Stimulated activated memory B cell treated with anti-CD40 and anti-IgM and Interleukin-4, amounts not matched to agents 10 μg/mL and 1 μg/mL and 100 μg/mL, for 72 hours (primary cell): ENCODE measurements around the gene LYL1.
A peak's percentile ranks its signal among the peaks of the same experiment; 100 is the strongest.

Experiments
- ATAC-seq: fragments of 150-1000 bp; cut with Tn5 transposase; 2 replicates; pipeline ENCODE4 v1.10.0; 2021
- H3K27ac Mint-ChIP-seq: one replicate; pipeline ENCODE4 v1.8.0; 2022; ENCODE audit warnings: mild to moderate bottlenecking, mixed read lengths
- H3K27me3 Mint-ChIP-seq: one replicate; pipeline ENCODE4 v1.8.0; 2022; ENCODE audit warnings: mixed read lengths
- H3K36me3 Mint-ChIP-seq: one replicate; pipeline ENCODE4 v1.8.0; 2022; ENCODE audit warnings: mixed read lengths
- H3K4me1 Mint-ChIP-seq: one replicate; pipeline ENCODE4 v1.8.0; 2022; ENCODE audit warnings: mixed read lengths
- H3K4me3 Mint-ChIP-seq: one replicate; pipeline ENCODE4 v1.8.0; 2022; ENCODE audit warnings: mild to moderate bottlenecking, moderate library complexity, mixed read lengths
- H3K9me3 Mint-ChIP-seq: one replicate; pipeline ENCODE4 v1.8.0; 2022; ENCODE audit warnings: mixed read lengths

Gene LYL1

GRCh38 chr19:13094106-13094504 is 8.6 kb downstream of the LYL1 start:
- peak overlapping the region; percentile 92 for H3K27ac Mint-ChIP-seq
- no peak overlapping the region for H3K4me3 Mint-ChIP-seq
- peaks cover 4% of the 10 kb centered on the region for H3K36me3 Mint-ChIP-seq
- H3K9me3 Mint-ChIP-seq = no peaks in the 10 kb centered on the region
- peaks cover 45% of the 10 kb centered on the region for H3K4me1 Mint-ChIP-seq
- ATAC-seq = no peak
- H3K27me3 Mint-ChIP-seq = no peaks in the 10 kb centered on the region

GRCh38 chr19:13093407-13094105 is 9.1 kb downstream of the LYL1 start:
- peak; percentile 74 for ATAC-seq
- H3K27me3 Mint-ChIP-seq = peaks cover 4% of the 10 kb centered on the region
- no peak overlapping the region for H3K4me3 Mint-ChIP-seq
- peaks cover 40% of the 10 kb centered on the region for H3K4me1 Mint-ChIP-seq
- H3K9me3 Mint-ChIP-seq = no peaks in the 10 kb centered on the region
- H3K27ac Mint-ChIP-seq = peak overlapping the region; percentile 92
- H3K36me3 Mint-ChIP-seq = no peaks in the 10 kb centered on the region

GRCh38 chr19:13092606-13093235 is 9.9 kb downstream of the LYL1 start:
- H3K4me1 Mint-ChIP-seq = peaks cover 31% of the 10 kb centered on the region
- no peaks in the 10 kb centered on the region for H3K36me3 Mint-ChIP-seq
- no peak overlapping the region for H3K27ac Mint-ChIP-seq
- H3K27me3 Mint-ChIP-seq = peaks cover 8% of the 10 kb centered on the region
- ATAC-seq = no peak
- no peaks in the 10 kb centered on the region for H3K9me3 Mint-ChIP-seq
- H3K4me3 Mint-ChIP-seq = no peak overlapping the region

GRCh38 chr19:13092158-13092543 is 10.5 kb downstream of the LYL1 start:
- Mint-ChIP-seq H3K4me1 (peaks cover 29% of the 10 kb centered on the region), H3K27me3 (peaks cover 8% of the 10 kb centered on the region), H3K4me3 (no peak overlapping the region)

GRCh38 chr19:13091400-13092157 is 11.1 kb downstream of the LYL1 start:
- no peaks in the 10 kb centered on the region for H3K36me3 Mint-ChIP-seq
- H3K4me1 Mint-ChIP-seq = peaks cover 25% of the 10 kb centered on the region
- H3K27ac Mint-ChIP-seq = no peak overlapping the region
- H3K4me3 Mint-ChIP-seq = no peak overlapping the region
- H3K9me3 Mint-ChIP-seq = no peaks in the 10 kb centered on the region
- no peak for ATAC-seq
- H3K27me3 Mint-ChIP-seq = peaks cover 8% of the 10 kb centered on the region

More at GRCh38 chr19:13092158-13092543, 10.5 kb downstream of the LYL1 start:
- ATAC-seq = no peak
- Mint-ChIP-seq H3K9me3 (no peaks in the 10 kb centered on the region), H3K27ac (no peak overlapping the region), H3K36me3 (no peaks in the 10 kb centered on the region)

GRCh38 chr19:13090511-13091231 is 12.0 kb downstream of the LYL1 start:
- H3K27me3 Mint-ChIP-seq = peaks cover 8% of the 10 kb centered on the region

GRCh38 chr19:13089857-13090507 is 12.7 kb downstream of the LYL1 start:
- Mint-ChIP-seq H3K4me3 (no peak overlapping the region), H3K27me3 (peaks cover 8% of the 10 kb centered on the region), H3K4me1 (peaks cover 12% of the 10 kb centered on the region), H3K27ac (no peak overlapping the region), H3K36me3 (no peaks in the 10 kb centered on the region), H3K9me3 (no peaks in the 10 kb centered on the region)
- ATAC-seq = no peak

More at GRCh38 chr19:13090511-13091231, 12.0 kb downstream of the LYL1 start:
- ATAC-seq = no peak
- H3K36me3 Mint-ChIP-seq = no peaks in the 10 kb centered on the region
- H3K4me1 Mint-ChIP-seq = peaks cover 17% of the 10 kb centered on the region
- no peaks in the 10 kb centered on the region for H3K9me3 Mint-ChIP-seq
- H3K27ac Mint-ChIP-seq = no peak overlapping the region
- H3K4me3 Mint-ChIP-seq = no peak overlapping the region

GRCh38 chr19:13089139-13089856 is 13.4 kb downstream of the LYL1 start:
- ATAC-seq = no peak
- H3K9me3 Mint-ChIP-seq = no peaks in the 10 kb centered on the region
- no peak overlapping the region for H3K4me3 Mint-ChIP-seq
- peaks cover 5% of the 10 kb centered on the region for H3K4me1 Mint-ChIP-seq
- H3K36me3 Mint-ChIP-seq = no peaks in the 10 kb centered on the region
- no peak overlapping the region for H3K27ac Mint-ChIP-seq
- H3K27me3 Mint-ChIP-seq = peaks cover 14% of the 10 kb centered on the region

- H3K36me3 Mint-ChIP-seq = no peaks in the 10 kb centered on the region
- H3K27me3 Mint-ChIP-seq = peaks cover 28% of the 10 kb centered on the region
- no peaks in the 10 kb centered on the region for H3K4me1 Mint-ChIP-seq
- no peak overlapping the region for H3K4me3 Mint-ChIP-seq
- H3K27ac Mint-ChIP-seq = no peak overlapping the region
- no peaks in the 10 kb centered on the region for H3K9me3 Mint-ChIP-seq
- ATAC-seq = no peak
Measured at GRCh38 chr19:13087795-13088537, 14.7 kb downstream of the LYL1 start.

- no peaks in the 10 kb centered on the region for H3K4me1 Mint-ChIP-seq
- H3K9me3 Mint-ChIP-seq = no peaks in the 10 kb centered on the region
- no peaks in the 10 kb centered on the region for H3K36me3 Mint-ChIP-seq
- no peak overlapping the region for H3K27ac Mint-ChIP-seq
- no peak for ATAC-seq
- no peak overlapping the region for H3K4me3 Mint-ChIP-seq
- peaks cover 29% of the 10 kb centered on the region for H3K27me3 Mint-ChIP-seq
Measured at GRCh38 chr19:13087295-13087694, 15.4 kb downstream of the LYL1 start.

GRCh38 chr19:13086341-13086740 is 16.3 kb downstream of the LYL1 start:
- Mint-ChIP-seq H3K27ac (no peak overlapping the region), H3K4me1 (no peaks in the 10 kb centered on the region), H3K27me3 (peaks cover 38% of the 10 kb centered on the region), H3K36me3 (no peaks in the 10 kb centered on the region), H3K4me3 (no peak overlapping the region), H3K9me3 (no peaks in the 10 kb centered on the region)
- no peak for ATAC-seq

GRCh38 chr19:13085666-13086065 is 17.0 kb downstream of the LYL1 start:
- no peak for ATAC-seq
- no peak overlapping the region for H3K27ac Mint-ChIP-seq
- H3K4me3 Mint-ChIP-seq = no peak overlapping the region
- H3K27me3 Mint-ChIP-seq = peaks cover 38% of the 10 kb centered on the region
- no peaks in the 10 kb centered on the region for H3K4me1 Mint-ChIP-seq
- no peaks in the 10 kb centered on the region for H3K36me3 Mint-ChIP-seq
- no peaks in the 10 kb centered on the region for H3K9me3 Mint-ChIP-seq

GRCh38 chr19:13083627-13084026 is 19.0 kb downstream of the LYL1 start:
- Mint-ChIP-seq H3K4me1 (no peaks in the 10 kb centered on the region), H3K27ac (no peak overlapping the region), H3K9me3 (no peaks in the 10 kb centered on the region), H3K4me3 (no peak overlapping the region), H3K36me3 (no peaks in the 10 kb centered on the region), H3K27me3 (peaks cover 41% of the 10 kb centered on the region)
- ATAC-seq = no peak

GRCh38 chr19:13083008-13083404 is 19.7 kb downstream of the LYL1 start:
- no peaks in the 10 kb centered on the region for H3K4me1 Mint-ChIP-seq
- H3K27me3 Mint-ChIP-seq = peaks cover 42% of the 10 kb centered on the region
- H3K4me3 Mint-ChIP-seq = no peak overlapping the region
- no peak overlapping the region for H3K27ac Mint-ChIP-seq
- no peaks in the 10 kb centered on the region for H3K36me3 Mint-ChIP-seq
- H3K9me3 Mint-ChIP-seq = no peaks in the 10 kb centered on the region
- no peak for ATAC-seq
